GM18858 (cell line): ENCODE measurements around the gene PHACTR3.

Experiments
- ATAC-seq: cut with Tn5 transposase; IDR thresholded peaks from one replicate; pipeline ENCODE4 v1.9.1; 2021; ENCODE audit not compliant: unreplicated experiment

Gene PHACTR3

DNA sequence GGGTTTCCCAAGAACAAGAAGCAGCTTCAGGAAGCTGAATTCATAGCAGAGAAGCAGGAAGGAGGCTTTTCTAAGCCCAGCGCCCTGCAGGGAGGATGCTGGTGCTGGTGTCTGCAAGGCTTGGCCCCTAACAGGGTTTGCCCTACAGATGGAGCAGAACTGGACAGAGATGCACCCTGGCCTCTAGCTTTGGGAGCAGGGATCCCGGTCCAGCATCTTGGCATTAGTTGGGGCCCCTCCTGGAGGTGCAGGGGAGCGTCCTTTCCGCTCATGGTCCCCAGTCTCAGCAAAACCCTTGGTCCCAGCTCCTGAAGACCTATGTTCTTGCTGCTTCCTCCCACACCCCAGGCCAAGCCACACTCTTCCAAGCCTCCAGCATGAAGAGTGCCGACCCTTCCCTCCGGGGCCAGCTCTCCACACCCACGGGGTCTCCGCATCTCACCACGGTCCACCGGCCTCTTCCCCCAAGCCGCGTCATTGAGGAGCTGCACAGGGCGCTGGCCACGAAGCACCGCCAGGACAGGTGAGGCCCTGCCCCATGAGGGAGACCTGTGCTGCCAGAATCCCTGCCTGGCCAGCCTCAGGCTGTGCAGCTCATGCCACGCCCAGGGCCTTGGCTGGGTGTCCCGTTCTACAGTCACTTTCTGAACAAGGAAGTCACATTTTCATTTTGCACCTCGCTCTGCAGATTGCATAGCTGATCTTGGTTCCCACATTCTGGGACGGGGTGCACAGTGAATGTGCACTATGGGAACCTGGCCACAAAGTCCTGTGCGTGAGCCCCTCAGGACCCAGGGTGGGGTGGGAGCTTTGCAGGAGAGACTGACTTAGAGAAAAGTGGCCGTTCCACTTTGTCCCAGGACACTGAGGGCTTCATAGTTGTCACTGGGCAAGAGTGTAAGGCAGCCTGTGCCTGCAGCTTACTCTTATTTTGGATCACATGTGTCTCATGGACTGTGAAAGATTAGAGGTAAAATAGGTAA, 168.9 kb downstream of the PHACTR3 start:
- no peak for ATAC-seq

DNA sequence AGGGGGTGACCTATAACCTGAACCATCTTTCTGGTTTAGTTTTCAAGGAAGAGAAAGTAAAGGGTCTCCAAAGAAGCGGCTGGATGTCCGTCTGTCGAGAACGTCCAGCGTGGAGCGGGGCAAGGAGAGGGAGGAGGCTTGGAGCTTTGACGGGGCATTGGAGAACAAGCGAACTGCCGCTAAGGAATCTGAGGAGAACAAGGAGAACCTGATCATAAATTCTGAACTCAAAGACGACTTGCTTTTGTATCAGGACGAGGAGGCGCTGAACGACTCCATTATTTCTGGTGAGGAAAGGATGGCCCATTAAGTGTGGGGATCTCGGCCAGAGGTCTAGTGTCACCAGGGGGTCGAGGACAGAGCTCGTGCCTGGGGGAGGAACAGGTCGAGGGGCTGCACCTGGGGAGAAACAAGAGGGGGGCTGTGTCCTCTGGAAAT, 169.9 kb downstream of the PHACTR3 start:
- ATAC-seq, result no peak

DNA sequence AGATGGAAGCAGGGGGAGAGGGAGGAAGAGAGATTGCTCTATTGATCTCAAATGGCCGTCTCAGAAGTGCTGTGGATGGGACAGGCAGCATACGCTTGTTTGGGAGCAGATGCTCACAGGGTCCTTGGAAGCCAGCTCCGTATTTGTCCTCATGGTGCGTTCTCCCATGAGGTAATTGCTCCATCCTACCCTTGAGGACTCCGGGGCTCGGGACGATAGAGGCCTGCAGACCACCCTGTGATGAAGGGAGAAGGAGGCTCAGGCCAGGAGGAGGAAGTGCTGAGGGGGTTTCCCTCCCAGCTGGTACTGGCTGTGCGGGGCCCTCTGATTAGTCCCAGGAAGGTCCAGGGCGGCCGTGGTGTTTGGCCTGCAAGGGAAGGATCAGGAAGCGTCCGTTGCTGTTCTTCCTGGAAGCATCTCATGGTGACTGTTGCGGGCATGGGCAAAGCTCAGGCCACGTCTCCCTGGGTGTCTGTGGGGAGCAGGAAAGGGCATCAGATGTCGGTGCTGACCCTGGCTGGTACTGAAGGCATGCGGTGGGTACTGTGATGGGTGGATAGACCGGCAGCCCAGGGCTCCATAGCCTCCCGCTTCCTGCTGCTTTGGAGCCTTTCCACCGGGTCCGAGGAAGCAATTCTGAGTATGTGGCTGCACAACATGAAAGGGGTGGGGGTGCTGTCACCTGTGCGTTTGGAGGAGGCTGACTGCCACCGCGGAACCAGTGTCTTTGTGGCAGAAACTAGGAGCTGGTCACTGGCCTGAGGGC, 170.8 kb downstream of the PHACTR3 start:
- no peak for ATAC-seq

DNA sequence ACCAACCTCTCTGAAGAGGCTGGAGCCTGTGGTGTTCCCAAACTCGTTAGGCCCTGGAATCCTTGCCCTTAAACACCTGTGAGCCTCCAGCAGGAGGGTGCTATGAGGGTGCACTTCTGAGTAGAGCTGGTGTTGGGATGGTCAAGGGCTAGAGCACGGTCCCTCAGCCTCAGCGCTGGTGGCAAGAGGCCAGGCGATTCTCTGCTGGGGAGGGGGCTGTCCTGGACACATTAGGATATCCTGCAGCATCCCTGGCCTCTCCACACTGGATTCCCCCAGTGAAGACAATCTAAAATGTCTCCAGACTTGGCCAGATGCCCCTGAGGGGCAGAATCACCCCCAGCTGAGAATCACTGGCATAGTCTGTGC, 171.3 kb downstream of the PHACTR3 start:
- ATAC-seq, result no peak

DNA sequence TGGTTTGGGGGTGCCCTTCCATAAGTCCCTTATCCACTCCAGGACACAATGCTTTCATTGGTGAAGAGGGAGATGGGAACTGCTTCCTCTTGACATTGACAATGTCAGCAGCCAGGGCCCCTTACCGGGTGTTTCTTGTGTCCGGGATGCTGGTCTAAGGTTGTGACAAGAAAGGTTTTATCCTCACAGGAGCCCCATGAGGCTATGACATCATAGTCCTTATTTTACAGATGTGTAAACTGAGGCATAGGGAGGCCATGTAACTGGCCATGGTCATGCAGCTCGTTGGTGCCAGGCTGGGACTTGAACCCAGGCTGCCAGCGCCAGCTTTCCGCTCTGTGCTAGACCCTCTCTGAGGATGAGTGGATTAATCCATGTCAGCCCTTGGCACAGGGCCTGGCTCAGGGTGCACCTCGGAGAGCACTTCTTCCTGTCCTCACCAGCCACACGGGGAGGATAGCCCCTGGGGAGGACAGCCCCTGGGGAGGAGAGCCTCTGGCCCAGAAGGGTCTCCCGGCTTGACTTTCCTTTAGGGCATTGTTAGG, 171.8 kb downstream of the PHACTR3 start:
- no peak for ATAC-seq

DNA sequence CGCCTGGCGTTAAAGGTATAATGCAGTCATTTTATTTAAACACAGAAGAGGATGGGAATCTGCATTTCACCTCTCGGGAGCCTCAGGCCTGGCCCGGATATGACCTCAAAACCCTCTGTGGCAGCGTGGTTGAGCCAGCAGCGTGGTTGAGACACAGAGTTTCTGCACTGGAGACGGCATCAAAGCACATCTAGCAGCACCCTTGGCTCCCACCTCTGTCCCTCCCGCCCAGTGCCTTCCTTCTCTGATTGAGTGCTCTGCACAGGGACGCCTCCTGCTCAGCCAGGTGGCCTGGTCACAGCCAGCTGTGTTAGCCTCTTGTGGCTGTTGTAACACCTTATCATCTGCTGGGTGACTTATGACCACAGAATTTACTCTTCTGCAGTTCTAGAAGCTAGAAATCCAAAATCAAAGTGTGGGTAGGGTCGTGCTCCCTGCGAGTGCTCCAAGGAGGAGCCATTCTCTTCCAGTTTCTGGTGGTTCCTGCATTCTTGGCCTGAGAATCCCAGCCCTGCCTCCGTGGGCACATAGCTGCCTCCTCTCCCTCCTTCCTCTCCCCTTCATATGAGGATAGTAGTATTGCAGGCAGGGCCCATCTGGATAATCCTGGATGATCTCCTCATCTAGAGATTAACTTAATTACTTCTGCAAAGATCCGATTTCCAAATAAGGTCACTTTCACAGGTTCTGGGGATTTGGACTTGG, 172.4 kb downstream of the PHACTR3 start:
- ATAC-seq, result no peak

DNA sequence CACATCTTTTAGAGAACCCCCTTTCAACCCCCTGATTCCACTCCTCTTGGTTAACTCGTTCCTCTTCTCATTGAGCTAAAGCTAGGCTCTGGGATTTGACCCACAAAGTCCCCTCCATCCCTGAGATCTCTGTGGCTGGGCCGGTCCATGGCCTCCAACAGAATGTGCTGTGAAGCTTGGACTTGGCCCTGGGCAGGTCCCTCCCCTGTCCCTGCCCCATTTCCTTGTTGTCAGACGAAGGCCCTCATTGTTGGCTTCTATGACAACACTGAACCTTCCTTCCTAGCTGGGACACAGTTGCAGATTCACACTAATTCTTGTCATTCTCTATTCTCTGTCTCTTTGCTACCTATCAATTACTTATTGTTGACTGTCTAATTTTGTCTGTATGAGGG, 173.0 kb downstream of the PHACTR3 start:
- ATAC-seq, result no peak

DNA sequence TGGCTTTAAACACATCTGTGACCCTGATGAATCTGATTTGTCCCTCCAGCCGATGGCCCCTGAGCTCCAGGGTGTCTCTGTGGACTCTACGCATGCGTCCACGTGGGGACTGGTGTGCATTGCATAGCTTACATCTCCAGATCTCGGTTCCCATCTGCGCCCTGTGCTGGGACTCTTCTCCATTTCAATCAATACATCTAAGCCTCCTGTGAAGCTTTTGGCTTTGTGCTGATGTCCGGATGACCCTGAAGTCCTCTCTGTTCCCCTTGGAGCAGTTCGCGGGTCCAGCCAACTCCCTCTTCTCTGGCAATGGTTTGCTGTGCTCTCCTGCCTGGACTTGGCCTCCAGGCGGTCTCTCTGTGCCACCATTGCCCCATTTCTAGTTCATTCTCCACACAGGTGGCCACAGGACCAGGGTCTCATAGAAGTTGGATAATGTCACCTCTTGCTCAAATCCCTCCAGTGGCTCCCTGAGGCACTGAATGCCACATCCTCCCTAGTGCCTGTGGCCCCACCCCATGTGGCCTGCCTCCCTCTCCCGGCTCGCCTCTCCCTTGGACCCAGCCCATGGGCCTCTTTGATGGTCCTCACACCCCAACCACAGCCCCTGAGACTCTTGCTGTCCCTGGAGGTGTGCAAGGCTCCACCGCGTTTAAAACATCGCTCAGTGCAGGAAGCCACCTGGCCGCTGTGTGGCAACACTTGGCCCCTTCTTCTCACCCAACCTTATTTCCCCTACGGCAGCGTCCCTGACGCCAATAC, 173.7 kb downstream of the PHACTR3 start:
- ATAC-seq, result no peak

DNA sequence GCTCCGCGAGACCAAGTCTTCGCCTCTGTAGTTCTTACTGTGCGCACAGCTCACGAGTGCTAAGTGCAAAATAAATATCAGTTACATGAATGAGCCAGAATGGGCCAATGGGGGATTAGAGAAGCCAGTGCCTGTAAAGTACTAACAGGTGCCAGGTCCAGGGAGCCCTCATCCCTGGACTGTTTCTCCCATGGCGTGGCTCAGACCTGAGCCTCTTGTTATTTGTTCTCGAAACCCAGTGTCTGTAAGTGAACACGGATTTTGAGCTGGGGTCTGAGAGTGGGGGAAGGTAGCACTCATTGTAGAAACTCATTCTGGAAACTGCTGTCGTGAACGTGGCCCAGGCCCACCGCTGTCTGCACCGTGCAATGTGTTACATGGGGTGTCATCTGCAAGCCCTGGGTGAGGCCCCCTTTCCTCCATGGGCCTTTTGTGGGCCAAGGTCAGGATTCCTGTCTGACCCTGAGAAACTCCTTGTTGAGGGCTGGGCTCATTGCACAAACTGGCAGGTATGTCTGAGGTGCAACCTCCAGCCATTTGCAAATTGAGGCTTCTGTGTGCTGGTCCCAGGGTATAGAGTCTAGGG, 174.4 kb downstream of the PHACTR3 start:
- no peak for ATAC-seq

DNA sequence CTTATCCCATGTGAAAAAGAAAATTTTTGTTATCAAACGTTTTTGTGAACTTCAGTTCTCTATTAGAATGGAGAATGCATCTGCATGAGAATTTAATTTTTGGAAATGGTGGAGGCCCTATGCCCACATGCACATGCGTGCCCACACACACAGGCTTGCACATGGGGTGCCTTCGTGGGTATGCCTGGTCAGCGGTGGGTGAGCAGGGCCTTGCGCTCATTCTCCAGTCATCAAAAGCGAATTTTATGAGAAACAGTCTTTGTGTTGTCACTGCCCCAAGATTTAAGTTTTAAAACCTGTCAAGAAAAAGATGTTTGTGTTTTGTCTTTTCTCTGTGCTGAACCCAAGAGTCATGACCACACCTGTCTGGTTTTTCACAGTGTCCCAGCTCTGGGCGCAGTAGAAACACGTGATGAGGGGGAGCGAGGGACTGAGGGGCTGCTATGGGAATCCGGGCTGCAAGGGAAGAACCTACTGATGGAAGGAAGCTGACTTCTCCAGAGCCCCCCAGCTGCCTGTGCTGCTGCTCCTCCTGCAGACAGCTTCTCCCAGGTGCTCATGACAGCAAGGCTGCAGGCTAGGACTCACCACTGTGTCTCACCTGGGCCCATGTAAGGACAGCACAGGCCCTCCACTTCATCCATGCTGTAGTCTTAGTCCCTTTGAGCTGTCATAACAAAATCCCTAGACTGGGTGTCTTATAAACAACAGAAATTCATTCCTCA, 175.5 kb downstream of the PHACTR3 start:
- ATAC-seq, result no peak

DNA sequence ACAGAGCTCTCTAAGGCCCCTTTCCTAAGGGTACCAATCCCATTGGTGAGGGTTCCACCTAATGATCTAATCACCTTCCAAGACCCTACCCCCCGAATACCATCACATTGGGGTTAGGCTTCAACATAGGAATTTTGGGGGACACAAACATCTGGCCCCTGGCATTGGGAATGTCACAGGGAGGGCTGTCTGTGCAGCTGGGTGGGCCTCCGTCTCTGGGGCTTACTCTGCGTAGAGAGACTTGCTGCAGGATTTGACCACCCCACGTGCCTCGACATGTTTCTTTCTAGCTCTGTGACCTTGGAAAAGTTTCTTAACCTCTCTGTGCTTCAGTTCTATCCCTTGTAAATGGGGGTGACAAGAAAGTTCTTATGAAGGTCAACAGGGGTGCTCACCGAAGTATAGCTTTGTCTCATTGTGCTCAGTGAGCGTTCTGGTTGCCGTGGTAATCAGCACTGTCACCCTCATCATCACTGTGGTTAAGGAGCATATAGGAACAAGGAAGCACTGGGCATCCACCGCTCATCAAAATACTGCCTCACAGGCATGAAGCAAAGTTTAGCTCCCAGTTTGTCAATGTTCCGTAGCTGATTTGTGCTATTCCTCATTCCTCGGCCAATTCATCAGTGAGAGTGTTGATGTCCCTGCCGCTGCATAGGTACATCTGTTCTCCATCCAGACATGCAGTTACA, 176.3 kb downstream of the PHACTR3 start:
- ATAC-seq, result no peak

DNA sequence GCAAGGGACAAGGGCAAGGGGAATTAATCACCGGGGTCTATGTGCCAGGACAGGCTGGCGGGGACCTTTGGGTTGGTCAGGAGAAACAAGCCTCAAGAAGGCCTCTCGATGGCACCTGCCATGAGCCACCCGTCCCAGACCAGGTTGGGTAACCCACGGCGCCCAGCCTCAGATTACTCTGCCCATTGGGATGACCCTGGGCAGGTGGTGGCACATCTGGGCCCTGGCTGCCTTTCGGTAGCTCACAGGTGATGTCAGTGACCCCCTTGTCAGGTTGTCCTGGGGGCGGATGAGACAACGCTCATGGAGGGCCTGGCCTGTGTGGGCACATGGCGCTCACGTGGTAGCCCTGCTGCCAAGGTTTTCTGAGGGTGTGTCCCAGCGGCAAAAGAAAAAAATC, 176.9 kb downstream of the PHACTR3 start:
- no peak for ATAC-seq

DNA sequence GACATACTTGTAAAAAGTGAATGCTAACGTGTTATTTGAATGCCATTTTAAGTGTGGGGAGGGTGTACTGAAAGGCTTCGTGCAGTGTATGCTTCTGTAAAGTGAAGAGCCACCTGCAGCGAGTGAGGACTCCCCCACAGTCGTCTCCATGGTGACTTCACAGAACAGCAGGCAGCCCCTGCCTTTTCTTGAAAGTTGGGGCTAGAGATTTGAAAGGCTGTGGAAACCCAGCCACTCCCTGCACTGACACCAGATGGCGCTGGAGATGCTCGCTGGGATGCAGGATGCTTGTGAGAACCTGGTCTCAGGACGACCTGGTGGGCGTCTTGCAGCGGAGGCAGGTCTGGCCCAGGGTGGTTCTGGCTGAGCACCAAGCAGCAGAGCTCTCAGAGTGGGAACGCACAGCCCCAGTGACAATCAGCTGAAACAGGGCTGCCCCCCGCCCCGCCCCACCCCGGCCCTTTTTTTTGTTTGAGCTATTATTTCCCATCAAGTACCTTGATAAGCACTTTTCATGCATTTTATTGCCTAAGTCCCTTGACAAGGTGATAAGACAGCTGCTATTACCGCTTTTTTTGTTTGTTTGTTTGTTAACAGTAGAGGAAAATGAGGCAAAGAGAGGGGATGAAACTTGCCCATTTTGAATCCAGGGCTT, 178.8 kb downstream of the PHACTR3 start:
- ATAC-seq, result no peak

DNA sequence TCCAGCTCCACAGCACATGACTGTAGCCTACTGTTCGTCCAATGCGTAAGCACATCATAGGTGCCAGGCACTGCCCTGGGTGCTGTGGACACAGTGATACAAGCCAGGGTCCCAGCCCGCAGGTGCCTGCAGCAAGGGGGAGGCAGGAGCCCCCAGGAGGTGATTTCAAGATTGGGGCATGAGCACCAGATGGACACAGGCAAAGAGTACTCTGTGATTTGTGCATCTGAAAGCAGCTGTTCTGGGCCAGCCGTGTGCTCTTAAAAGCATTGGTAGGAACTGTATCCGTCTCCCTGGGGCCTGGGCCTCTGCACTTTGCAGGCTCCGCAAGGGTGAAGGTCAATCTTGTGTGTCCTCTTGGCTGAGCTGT, 179.3 kb downstream of the PHACTR3 start:
- ATAC-seq, result no peak

DNA sequence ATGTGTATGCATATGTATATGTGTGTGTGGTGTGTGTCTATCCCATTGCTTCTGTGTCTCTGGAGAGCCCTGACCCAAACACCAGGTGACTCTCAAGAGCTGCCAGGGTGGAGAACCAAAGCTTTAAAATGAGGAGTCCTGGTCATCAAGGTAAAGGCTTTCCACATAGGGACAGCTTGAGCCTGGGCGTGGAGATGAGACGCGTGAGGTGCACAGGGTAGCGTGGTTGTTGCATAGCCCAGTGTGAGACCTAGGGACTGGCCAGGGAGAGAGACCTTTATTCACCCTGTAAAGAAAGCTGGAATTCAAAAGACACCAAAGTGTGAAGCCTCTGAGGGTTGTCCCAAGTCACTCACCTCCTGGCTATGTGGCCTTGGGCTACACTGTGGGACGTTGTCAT, 180.0 kb downstream of the PHACTR3 start:
- ATAC-seq, result no peak

DNA sequence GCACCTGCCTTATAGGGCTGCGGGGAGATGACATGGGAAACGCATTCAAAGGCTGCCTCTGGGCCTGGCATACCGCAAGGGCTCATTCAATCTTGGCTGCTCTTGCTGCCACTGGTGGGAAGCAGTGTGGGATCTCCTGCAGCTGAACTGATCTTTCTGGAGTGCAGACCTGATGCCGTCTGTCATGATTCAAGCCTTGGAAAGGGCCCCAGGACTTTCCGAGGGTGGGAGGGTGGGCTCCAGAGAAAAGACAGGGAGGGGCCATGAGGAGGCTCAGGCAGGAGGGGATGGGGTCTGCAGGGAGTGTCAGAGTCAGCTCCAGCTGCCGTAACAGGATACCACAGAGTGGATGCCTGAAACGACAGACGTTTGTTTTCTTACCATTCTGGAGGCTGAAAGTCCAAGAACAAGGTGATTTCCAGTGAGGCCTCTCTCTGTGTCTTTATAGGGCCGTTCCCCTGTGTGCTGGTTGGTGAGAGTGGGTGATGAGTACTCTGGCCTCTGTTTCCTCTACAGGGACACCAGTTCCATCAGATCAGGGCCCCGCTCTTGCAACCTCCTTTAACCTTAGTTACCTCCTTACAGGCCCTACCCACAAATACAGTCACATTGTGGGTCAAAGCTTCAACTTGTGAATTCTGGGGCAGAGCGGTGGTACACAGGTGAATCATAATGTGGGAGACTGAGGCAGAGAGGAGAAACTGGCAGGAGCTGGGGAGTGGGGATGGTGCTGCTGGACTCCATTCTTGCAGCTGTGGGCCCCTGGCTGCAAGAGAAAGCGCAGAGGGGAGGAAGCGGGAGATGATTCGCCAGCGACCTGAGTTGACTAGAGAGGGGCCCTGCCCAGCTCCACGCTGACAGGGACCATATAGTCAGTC, 180.7 kb downstream of the PHACTR3 start:
- no peak for ATAC-seq

DNA sequence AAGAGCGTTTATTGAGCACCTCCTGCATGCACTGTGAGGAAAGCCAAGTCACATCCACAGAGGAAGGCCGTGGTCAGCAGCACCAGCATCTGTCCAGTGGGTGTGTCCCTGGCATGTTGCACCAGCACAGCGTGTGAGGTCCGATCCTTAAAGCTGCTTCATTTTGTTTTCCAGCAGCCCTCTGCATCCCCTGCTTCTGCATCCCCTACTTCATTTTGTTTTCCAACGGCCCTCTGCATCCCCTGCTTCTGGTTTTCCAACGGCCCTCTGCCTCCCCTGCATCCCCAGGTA, 181.3 kb downstream of the PHACTR3 start:
- no peak for ATAC-seq
